ENCODE results near the gene ATE1.
"Not testable (repeated sequence)": the region's sequence is repeated elsewhere in the genome, so short reads cannot be mapped to it uniquely, and the experiment has no call there.

The ATE1 gene

GRCh38 chr10:121828045-121828444 is 99.8 kb downstream of the ATE1 start:
- no peak for DNase-seq

DNA sequence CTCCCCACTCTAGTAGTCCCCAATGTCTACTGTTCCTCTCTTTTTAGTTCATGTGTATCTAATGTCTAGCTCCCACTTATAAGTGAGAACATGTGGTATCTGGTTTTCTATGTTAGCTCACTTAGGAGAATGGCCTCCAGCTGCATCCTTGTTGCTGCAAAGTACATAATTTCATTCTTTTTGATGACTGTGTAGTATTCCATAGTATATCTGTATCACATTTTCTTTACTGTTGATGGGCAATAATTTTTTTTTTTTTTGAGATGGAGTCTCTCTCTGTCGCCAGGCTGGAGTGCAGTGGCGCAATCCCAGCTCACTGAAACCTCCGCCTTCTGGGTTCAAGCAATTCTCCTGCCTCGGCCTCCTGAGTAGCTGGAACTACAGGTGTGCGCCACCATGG is 101.1 kb downstream of the ATE1 start:
- DNase-seq: not testable (repeated sequence)

DNA sequence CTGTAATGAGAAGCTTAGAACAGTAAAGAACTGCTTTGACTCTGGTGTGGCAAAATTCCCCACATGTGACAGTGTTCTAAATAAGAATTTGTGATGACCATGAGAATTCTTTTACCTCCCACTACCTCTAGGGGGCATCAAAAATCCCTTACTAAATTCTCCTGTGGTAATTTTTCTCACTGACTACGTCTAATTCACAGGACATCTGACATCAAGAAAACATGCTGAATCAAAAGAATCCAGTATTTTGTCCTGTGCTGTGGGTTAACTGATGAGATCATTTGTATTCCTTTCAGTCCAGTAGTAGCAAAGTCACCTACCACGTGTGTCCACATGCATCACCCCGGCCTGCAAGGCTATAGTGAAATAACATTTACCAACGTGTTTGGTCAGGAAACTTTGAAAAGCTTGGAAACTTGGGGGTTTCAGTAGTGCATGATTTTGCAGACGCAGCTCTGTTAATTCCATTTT is 103.8 kb downstream of the ATE1 start:
- DNase-seq: no peak

DNA sequence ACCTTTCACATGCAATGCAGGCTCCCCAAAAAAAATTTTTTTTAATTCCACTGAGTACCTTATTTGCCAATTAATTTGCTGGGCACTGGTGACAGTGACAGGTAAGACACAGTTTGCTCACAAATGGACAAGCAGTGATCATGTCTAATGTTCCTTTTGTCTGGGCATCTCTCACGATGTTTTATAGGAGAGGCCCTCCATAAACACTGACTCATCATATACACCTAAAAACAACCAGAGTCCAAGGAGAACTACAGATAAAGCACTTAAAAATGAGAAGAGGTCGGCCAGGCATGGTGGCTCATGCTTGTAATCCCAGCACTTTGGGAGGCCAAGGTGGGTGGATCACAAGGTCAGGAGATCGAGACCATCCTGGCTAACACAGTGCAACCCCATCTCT is 105.1 kb downstream of the ATE1 start:
- DNase-seq: no peak

- DNase-seq: no peak
These were observed 105.7 kb downstream of the ATE1 start for GRCh38 chr10:121822180-121822579.

- no peak for DNase-seq
These were observed 108.8 kb downstream of the ATE1 start for GRCh38 chr10:121819049-121819448.

DNA sequence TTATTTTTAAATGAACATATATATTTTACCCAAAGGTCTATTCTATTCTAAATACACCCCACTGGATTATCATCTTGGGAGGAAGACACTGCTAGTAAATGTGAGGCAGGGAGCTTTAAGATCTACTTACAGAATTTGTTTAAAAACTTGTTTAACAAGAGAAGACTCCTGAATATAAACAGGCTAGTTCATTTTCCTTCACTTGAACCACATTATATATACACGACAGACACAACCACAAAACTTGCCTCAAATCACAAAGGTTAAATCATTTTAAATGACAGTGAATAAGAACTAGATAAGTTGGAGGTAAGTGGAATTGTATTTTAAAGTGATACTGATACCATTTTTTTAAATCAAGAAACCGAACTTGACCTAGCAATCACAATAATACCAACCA is 109.2 kb downstream of the ATE1 start:
- DNase-seq: no peak

DNA sequence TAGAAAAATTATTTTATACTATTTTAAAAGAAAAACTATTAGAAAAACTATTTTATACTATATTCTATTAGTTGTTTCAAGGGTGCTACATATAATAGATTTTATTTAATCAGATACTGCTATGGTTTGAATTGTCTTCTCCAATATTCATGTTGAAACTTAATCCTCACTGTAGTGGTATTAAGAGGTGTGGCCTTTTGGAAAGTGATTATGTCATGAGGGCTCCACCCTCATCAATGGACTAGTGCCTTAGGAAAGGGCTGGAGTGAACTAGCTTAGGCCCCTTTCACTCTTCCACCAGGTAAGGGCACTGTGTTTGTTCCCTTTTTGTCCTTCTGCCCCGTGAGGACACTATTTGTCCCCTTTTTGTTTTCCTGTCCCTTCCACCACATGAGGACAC is 111.6 kb downstream of the ATE1 start:
- DNase-seq: no peak

DNA sequence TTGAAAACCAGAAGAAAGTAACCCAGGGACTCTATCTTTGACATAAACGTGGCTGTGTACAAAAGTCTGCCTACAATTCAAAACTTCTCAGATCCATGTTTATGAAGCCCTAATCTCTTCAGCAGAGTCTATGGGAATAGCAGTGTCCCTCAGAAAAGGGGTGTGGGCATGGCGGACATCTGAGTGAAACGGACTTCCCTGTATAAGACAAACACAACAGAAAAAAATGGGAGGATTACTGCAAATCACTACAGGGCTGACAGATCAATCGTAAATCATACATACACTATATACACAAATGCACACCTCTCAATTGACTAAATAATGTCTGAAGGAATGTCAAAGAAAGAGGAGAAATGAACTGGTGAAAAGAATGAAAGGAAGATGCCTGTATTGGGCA is 114.0 kb downstream of the ATE1 start:
- DNase-seq: no peak

- no peak for DNase-seq
These were observed 114.5 kb downstream of the ATE1 start for GRCh38 chr10:121813211-121813815.

DNA sequence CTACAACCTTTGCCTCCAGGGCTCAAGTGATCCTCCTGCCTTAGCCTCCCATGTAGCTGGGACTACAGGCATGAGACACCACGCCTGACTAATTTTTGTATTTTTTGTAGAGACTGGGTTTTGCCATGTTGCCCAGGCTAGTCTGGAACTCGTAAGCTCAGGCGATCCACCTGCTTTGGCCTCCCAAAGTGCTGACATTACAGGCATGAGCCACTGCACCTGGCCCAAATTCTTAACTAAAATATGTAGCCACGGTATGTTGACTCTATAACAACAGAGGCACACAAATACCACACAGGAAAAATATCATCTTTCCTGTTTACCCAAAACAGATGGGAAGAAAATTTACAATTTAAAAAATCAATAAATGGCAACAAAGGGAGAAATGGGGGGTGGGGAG is 115.8 kb downstream of the ATE1 start:
- DNase-seq: no peak

- DNase-seq: no peak
These were observed 116.4 kb downstream of the ATE1 start for GRCh38 chr10:121811386-121811785.

GRCh38 chr10:121808835-121809234 is 119.0 kb downstream of the ATE1 start:
- DNase-seq: no peak

GRCh38 chr10:121804460-121804859 is 123.4 kb downstream of the ATE1 start:
- no peak for DNase-seq

- DNase-seq: no peak
These were observed 124.2 kb downstream of the ATE1 start for GRCh38 chr10:121803611-121804010.

- DNase-seq: no peak
These were observed 127.0 kb downstream of the ATE1 start for GRCh38 chr10:121800831-121801230.

GRCh38 chr10:121800146-121800545 is 127.7 kb downstream of the ATE1 start:
- no peak for DNase-seq

GRCh38 chr10:121797490-121797889 is 130.3 kb downstream of the ATE1 start:
- DNase-seq: no peak

DNA sequence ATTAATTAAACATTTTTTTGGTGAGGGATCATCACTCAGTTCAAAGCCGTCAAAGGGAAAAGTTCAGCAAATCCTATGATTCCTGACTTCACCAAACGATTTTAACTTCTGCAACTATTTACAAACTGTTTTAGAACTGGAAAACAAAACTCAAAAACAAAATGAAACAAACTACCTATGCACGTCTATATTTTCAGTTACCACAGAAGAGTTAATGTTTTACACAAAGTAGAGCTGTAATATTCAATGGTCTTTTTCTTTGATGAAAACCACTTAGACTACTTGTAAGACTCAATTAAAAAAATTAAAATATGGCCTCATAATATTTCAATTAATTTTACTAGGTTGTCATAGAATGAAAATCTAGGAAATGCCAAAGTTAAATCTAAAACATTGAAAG is 131.5 kb downstream of the ATE1 start:
- DNase-seq: no peak

- DNase-seq: no peak
These were observed 135.6 kb downstream of the ATE1 start for GRCh38 chr10:121792198-121792597.

DNA sequence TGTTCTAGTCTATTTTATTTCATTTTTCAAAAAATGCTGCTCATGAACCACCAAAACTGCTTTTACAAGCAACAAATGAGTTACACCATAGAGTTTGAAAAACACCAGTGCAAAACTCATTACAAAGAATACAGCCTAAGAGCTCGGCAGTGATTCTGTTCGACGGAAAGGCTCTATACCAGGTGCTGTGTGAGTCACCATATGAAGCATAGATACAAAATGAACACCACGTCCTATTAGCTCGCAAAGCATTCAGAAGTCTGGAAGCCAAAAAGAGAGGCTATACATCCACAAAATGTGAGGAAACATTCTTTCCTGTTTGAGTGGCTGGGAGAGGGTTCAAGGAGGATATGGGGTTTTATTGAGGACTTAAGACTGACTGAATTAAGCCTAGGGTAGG is 136.1 kb downstream of the ATE1 start:
- no peak for DNase-seq

GRCh38 chr10:121788717-121789116 is 139.1 kb downstream of the ATE1 start:
- DNase-seq: no peak

GRCh38 chr10:121788115-121788514 is 139.7 kb downstream of the ATE1 start:
- DNase-seq: no peak

GRCh38 chr10:121787169-121787568 is 140.7 kb downstream of the ATE1 start:
- no peak for DNase-seq

DNA sequence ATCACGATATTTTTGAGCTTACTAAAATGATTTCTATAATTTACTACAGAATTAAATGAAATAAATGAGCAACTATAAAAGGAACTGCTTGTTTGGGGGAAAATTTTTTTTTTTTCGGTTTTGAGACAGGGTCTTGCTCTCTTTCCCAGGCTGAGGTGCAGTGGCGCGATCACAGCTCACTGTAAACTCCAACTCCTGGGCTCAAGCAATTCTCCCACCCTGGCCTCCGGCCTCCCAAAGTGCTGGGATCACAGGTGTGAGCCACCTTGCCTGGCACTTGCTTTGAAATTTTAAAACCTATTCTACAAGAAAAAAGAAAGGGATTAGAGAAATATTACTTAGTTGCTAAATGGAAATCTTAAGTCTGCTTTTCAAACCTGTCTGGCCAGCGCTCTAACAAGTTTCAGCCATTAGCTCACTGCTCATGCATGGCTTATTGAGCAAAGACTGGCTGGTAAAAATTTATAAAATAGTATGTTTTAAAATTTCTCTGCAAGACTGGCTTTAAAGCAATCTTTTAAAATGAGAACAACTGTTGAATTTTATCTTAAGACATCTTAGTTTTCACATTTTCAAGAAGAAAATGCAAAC is 144.0 kb downstream of the ATE1 start:
- no peak for DNase-seq
